Measurements from ENCODE around the gene PFKL. TPM values are rescaled to one million over a fixed set of nuclear protein-coding genes. Genes with fewer than 3 reads are reported as not detected.

PFKL gene
- total RNA-seq, 1 donor from 2014 or later = 106 TPM

GRCh38 chr21:44349847-44350772 is 50.3 kb downstream of the PFKL start:
- Histone ChIP-seq H3K4me1 (peaks cover 22% of the 10 kb centered on the region), H3K36me3 (no peaks in the 10 kb centered on the region), H3K4me3 (no peak overlapping the region), H3K27me3 (ENCODE audit: low read depth) (peaks cover 51% of the 10 kb centered on the region), H3K9me3 (no peaks in the 10 kb centered on the region), H3K27ac (no peak overlapping the region)
- intact Hi-C loops (cut with DNase I) = no loop called here
- ATAC-seq = no peak
- no peak for DNase-seq
- no peak for TF ChIP-seq CTCF (IDR thresholded peaks at IDR 0.05)

GRCh38 chr21:44350773-44351481 is 51.1 kb downstream of the PFKL start:
- intact Hi-C loops (cut with DNase I) = no loop called here
- no peak overlapping the region for H3K4me3 ChIP-seq
- H3K27ac ChIP-seq = no peak overlapping the region
- H3K9me3 ChIP-seq = no peaks in the 10 kb centered on the region
- ATAC-seq (no peak), DNase-seq (no peak)
- TF ChIP-seq CTCF (IDR thresholded peaks at IDR 0.05) = no peak
- peaks cover 51% of the 10 kb centered on the region for H3K27me3 ChIP-seq (ENCODE audit: low read depth)
- peaks cover 22% of the 10 kb centered on the region for H3K4me1 ChIP-seq
- H3K36me3 ChIP-seq = no peaks in the 10 kb centered on the region

GRCh38 chr21:44351535-44352252 is 51.8 kb downstream of the PFKL start:
- DNase-seq (no peak), ATAC-seq (no peak)
- H3K27me3 ChIP-seq (ENCODE audit: low read depth) = peaks cover 51% of the 10 kb centered on the region
- H3K36me3 ChIP-seq = no peaks in the 10 kb centered on the region
- intact Hi-C loops (cut with DNase I) = no loop called here
- H3K27ac ChIP-seq = no peak overlapping the region
- H3K4me1 ChIP-seq = peaks cover 22% of the 10 kb centered on the region
- no peaks in the 10 kb centered on the region for H3K9me3 ChIP-seq
- H3K4me3 ChIP-seq = no peak overlapping the region
- no peak for TF ChIP-seq CTCF (IDR thresholded peaks at IDR 0.05)

- ATAC-seq (no peak), DNase-seq (no peak)
- peaks cover 51% of the 10 kb centered on the region for H3K27me3 ChIP-seq (ENCODE audit: low read depth)
- no peak overlapping the region for H3K4me3 ChIP-seq
- no peaks in the 10 kb centered on the region for H3K36me3 ChIP-seq
- intact Hi-C loops (cut with DNase I) = no loop called here
- H3K27ac ChIP-seq = peak overlapping the region; percentile 75
- no peaks in the 10 kb centered on the region for H3K9me3 ChIP-seq
- peaks cover 22% of the 10 kb centered on the region for H3K4me1 ChIP-seq
- TF ChIP-seq CTCF (IDR thresholded peaks at IDR 0.05) = no peak
Observed at GRCh38 chr21:44352253-44352860, 52.5 kb downstream of the PFKL start.
